Measurements from ENCODE around the gene CASP1.

DNA sequence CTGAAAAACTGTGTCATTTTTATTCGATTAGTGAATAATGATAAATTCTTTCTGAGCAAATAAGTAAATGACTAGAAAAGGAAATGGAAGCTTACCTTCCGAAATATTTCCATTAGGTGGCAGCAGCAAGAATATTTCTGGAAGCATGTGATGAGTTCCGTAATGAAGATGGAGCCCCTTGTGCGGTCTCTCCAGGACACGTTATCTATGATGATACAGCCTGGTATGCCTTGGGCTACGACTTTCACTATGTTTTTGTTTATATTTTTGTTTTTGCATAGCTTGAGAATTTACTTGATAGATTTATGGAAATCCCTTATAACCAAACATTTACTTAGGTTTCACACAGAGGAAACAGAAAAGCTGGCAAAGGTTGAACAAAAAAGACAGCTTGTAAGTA is 37.7 kb downstream of the CASP1 start:
- TF ChIP-seq, protein P1, sequence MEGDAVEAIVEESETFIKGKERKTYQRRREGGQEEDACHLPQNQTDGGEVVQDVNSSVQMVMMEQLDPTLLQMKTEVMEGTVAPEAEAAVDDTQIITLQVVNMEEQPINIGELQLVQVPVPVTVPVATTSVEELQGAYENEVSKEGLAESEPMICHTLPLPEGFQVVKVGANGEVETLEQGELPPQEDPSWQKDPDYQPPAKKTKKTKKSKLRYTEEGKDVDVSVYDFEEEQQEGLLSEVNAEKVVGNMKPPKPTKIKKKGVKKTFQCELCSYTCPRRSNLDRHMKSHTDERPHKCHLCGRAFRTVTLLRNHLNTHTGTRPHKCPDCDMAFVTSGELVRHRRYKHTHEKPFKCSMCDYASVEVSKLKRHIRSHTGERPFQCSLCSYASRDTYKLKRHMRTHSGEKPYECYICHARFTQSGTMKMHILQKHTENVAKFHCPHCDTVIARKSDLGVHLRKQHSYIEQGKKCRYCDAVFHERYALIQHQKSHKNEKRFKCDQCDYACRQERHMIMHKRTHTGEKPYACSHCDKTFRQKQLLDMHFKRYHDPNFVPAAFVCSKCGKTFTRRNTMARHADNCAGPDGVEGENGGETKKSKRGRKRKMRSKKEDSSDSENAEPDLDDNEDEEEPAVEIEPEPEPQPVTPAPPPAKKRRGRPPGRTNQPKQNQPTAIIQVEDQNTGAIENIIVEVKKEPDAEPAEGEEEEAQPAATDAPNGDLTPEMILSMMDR (IDR thresholded peaks at IDR 0.05) = no peak
- TF ChIP-seq POLR2A (IDR thresholded peaks at IDR 0.05) (no peak), POLR2AphosphoS5 (IDR thresholded peaks at IDR 0.05) (no peak)

Data from prostate gland (tissue), 2 donors.